NOMO-1 (cell line): ENCODE data around the gene ANKS1B.

ENCODE experiments used
- DNase-seq, 2 experiments: peaks; one replicate each; lab custom pipeline; 2025; ENCODE audit not compliant: unreplicated experiment in 2 of 2; lab: John Stamatoyannopoulos, UW

The ANKS1B gene

GRCh38 chr12:99146185-99146584, 838.6 kb downstream of the ANKS1B start:
- DNase-seq: peak in 1 of 2 experiments; percentile 26

GRCh38 chr12:99142651-99143050, 842.1 kb downstream of the ANKS1B start:
- no peak for DNase-seq

- no peak for DNase-seq
Measured at GRCh38 chr12:99140017-99140720, 844.6 kb downstream of the ANKS1B start.

- DNase-seq: no peak
Measured at GRCh38 chr12:99138393-99138792, 846.3 kb downstream of the ANKS1B start.

- peak; percentile 74 to 85 for DNase-seq
Measured at GRCh38 chr12:99137124-99137855, 847.4 kb downstream of the ANKS1B start.

GRCh38 chr12:99136516-99136915, 848.2 kb downstream of the ANKS1B start:
- no peak for DNase-seq

GRCh38 chr12:99135376-99135775, 849.4 kb downstream of the ANKS1B start:
- no peak for DNase-seq

- DNase-seq: peak in 1 of 2 experiments; percentile 43
Measured at GRCh38 chr12:99133401-99133800, 851.3 kb downstream of the ANKS1B start.

GRCh38 chr12:99131751-99132199, 853.0 kb downstream of the ANKS1B start:
- DNase-seq: peak; percentile 46 to 48

GRCh38 chr12:99130808-99131553, 853.8 kb downstream of the ANKS1B start:
- peak; percentile 49 to 86 for DNase-seq

- DNase-seq: no peak
Measured at GRCh38 chr12:99128246-99128802, 856.4 kb downstream of the ANKS1B start.

GRCh38 chr12:99122959-99123358, 861.8 kb downstream of the ANKS1B start:
- no peak for DNase-seq

- no peak for DNase-seq
Measured at GRCh38 chr12:99122496-99122895, 862.2 kb downstream of the ANKS1B start.

GRCh38 chr12:99121546-99121945, 863.2 kb downstream of the ANKS1B start:
- DNase-seq: no peak

- no peak for DNase-seq
Measured at GRCh38 chr12:99119943-99120342, 864.8 kb downstream of the ANKS1B start.

- no peak for DNase-seq
Measured at GRCh38 chr12:99119449-99119848, 865.3 kb downstream of the ANKS1B start.

- DNase-seq: no peak
Measured at GRCh38 chr12:99111600-99111999, 873.1 kb downstream of the ANKS1B start.

GRCh38 chr12:99110868-99111267, 873.9 kb downstream of the ANKS1B start:
- no peak for DNase-seq

- no peak for DNase-seq
Measured at GRCh38 chr12:99110212-99110611, 874.5 kb downstream of the ANKS1B start.

GRCh38 chr12:99108924-99109323, 875.8 kb downstream of the ANKS1B start:
- DNase-seq: no peak

- DNase-seq: no peak
Measured at GRCh38 chr12:99099786-99100185, 885.0 kb downstream of the ANKS1B start.
